GM06990 (cell line): ENCODE measurements around the gene BARHL2.

Experiments used
- DNase-seq: peaks from one replicate; pipeline ENCODE4 v3.0.0-alpha.2; 2011; ENCODE audit not compliant: insufficient read length; ENCODE audit errors: extremely low read depth
- H3K27me3 ChIP-seq: replicated peaks from 2 replicates; pipeline ENCODE4 v1.6.0; 2011; ENCODE audit warnings: low read length; ENCODE audit not compliant: control insufficient read depth, insufficient read depth
- H3K36me3 ChIP-seq: 2 replicates; pipeline ENCODE4 v1.5.1; 2011; ENCODE audit warnings: low read length; ENCODE audit not compliant: control insufficient read depth, insufficient read depth
- H3K4me3 ChIP-seq: replicated peaks from 2 replicates; pipeline ENCODE4 v1.5.1; 2011; ENCODE audit warnings: low read depth, mild to moderate bottlenecking, control low read depth, low read length
- TF ChIP-seq, protein P1 (sequence below): IDR thresholded peaks from 2 replicates; pipeline ENCODE4 v1.5.1; 2011; ENCODE audit warnings: low read length, control low read depth, mild to moderate bottlenecking, inconsistent platforms; ENCODE audit not compliant: insufficient read depth, poor library complexity, severe bottlenecking

The BARHL2 gene

DNA sequence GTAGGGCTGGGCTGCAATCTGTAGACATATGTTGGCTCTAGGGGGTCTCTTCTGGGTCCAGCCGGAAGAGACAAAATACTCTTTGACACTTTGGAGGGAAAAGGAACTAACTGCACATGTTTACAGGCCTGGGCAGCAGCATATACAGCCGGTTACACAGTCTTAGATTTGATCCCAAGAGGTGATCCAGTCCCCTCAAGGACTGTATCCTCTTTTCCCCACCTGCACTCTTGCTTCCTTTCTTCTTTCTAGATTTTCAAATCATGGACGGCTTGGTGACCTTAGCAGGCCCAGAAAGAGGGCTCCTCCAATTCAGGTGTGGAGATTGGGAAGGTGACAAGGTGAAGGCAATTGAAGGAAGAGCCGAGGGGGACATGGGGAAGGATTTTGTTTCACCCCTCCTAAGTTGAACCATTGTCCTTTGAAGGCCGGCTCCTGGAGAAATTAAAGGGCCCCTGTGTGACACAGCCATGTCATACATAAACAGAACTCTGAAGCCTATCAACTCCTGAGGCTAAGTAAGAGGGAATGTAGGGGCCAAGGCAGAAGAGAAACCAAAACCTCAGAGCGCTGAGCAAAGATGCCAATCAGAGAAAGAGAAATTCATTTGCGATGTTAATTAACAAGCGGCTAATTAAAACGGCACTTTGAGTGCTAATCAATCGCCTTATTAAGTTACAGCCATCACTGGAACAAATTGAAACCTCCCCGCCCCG lies 5.9 kb upstream of the BARHL2 start:
- TF ChIP-seq, protein P1, sequence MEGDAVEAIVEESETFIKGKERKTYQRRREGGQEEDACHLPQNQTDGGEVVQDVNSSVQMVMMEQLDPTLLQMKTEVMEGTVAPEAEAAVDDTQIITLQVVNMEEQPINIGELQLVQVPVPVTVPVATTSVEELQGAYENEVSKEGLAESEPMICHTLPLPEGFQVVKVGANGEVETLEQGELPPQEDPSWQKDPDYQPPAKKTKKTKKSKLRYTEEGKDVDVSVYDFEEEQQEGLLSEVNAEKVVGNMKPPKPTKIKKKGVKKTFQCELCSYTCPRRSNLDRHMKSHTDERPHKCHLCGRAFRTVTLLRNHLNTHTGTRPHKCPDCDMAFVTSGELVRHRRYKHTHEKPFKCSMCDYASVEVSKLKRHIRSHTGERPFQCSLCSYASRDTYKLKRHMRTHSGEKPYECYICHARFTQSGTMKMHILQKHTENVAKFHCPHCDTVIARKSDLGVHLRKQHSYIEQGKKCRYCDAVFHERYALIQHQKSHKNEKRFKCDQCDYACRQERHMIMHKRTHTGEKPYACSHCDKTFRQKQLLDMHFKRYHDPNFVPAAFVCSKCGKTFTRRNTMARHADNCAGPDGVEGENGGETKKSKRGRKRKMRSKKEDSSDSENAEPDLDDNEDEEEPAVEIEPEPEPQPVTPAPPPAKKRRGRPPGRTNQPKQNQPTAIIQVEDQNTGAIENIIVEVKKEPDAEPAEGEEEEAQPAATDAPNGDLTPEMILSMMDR, result no peak
- Histone ChIP-seq H3K36me3 (no peaks in the 10 kb centered on the region), H3K27me3 (0 out of 2 replicates have a peak, but pooled peaks cover 1% of the 10 kb centered on the region), H3K4me3 (peak overlapping the region; percentile 48)
- no peak for DNase-seq

DNA sequence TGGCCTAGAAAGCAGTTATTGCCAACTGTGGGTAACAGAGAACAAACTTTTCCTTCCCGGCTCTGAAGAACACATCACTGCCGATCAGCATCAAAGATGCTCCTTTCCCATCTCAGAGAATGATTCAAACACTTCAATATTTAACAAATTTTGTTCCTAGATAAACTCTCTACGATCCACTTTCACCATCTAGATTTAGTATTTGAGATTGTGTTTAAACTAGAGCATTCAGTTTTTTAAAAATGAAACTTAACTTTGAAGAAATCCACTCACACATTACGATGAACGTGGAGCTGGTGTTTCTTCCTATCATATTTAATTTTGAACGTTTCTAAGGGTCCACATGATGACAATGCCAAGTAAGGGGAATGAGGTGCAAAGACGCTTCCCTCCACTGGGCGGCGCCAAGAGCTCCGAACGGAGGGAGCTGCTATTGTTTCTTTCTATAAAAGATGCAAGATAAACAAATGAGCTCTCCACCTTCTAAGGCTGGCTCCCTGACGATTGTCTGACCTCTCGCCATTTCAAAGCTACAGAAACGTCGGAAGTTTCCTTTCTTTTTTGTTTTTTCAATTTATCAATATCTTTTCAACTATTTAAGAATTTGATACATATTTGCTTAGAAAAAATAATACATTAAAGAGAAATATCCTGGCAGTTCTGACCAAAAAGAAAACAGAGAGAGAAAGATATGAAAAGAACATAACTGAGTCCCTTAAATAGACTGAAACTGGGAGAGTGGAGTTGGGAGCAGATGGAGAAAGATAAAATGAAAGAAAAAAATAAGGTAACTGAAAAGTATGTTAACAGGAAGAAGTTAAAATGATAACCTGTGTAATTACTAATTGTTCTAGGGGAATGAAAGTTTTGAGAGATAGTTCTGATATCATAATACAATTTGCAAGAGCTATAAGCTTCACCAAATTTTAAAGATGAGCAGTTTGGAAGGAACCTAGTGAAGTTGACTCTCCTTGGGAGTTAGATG lies 4.4 kb upstream of the BARHL2 start:
- no peak for DNase-seq
- H3K27me3 ChIP-seq, result peaks cover 2% of the 10 kb centered on the region; the same call in 1 of the 2 replicates
- TF ChIP-seq, protein P1, result peak; percentile 96
- H3K4me3 ChIP-seq, result no peak overlapping the region
- no peaks in the 10 kb centered on the region for H3K36me3 ChIP-seq

DNA sequence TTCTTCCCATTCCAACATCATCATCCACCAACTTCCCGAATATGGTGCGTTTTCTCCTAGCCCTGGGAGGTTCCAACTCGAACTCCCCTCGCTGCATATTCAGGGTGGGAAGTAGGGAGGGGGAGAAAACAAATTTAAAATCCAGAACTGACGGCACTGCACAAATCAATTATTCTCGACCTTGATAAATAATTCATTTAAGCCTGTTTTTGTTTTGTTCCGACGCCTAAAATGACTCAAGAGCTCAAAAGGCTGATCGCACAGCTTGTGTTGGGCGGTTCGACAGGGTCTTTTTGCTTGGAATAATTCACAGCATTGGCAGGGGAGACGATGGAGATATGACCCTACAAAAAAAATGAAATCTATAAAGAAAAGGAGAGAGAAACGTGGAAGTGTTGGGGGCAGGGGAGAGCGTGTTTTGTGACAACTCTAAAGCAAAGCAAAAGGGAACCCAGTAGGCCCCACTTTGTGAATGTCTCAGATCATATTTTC lies 3.1 kb upstream of the BARHL2 start:
- no peak for DNase-seq
- Histone ChIP-seq H3K27me3 (peaks cover 1% of the 10 kb centered on the region; the same call in 1 of the 2 replicates), H3K4me3 (no peak overlapping the region), H3K36me3 (no peaks in the 10 kb centered on the region)
- TF ChIP-seq, protein P1, result no peak

DNA sequence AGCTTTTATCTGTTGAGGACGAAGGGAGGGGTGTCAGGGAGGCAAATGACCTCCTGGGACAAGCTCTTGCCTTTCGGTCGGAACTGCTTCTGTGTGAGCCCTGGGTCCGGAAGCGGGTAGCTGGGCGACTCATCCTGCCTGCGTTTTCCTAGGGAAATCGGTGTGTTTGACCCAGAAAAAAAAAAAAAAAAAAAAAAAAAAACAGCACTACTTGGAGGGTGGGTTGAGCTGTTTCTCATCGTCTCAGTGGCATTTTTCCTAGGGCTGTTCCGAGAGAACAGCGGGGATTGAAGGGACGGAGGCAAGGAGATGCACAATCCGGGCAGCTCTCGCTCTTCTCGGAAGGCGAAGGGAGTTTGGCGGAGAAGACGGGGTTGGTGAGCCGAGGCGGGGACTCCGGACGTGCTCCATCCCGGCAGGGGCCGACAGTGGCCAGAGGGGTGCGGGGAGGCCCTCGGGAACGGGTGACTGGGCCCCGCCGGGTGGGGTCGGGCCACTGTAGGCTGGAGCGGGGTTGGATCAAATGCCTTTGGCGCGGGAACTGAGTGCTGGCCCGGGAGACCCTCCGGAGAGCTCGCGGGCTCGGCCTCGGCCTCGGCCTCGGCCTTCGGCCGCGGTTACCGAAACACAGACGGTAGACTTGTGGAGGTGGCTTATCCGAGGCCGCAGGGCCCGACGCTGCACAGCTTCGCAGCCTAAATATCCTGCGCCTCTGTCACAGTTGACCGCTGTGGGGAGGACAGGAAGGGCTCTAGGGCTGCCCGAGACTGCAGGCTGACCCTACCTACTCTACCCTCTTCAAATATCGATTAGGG lies 2.4 kb upstream of the BARHL2 start:
- no peak for DNase-seq
- Histone ChIP-seq H3K36me3 (no peaks in the 10 kb centered on the region), H3K27me3 (peaks cover 1% of the 10 kb centered on the region), H3K4me3 (no peak overlapping the region)
- TF ChIP-seq, protein P1, result no peak

DNA sequence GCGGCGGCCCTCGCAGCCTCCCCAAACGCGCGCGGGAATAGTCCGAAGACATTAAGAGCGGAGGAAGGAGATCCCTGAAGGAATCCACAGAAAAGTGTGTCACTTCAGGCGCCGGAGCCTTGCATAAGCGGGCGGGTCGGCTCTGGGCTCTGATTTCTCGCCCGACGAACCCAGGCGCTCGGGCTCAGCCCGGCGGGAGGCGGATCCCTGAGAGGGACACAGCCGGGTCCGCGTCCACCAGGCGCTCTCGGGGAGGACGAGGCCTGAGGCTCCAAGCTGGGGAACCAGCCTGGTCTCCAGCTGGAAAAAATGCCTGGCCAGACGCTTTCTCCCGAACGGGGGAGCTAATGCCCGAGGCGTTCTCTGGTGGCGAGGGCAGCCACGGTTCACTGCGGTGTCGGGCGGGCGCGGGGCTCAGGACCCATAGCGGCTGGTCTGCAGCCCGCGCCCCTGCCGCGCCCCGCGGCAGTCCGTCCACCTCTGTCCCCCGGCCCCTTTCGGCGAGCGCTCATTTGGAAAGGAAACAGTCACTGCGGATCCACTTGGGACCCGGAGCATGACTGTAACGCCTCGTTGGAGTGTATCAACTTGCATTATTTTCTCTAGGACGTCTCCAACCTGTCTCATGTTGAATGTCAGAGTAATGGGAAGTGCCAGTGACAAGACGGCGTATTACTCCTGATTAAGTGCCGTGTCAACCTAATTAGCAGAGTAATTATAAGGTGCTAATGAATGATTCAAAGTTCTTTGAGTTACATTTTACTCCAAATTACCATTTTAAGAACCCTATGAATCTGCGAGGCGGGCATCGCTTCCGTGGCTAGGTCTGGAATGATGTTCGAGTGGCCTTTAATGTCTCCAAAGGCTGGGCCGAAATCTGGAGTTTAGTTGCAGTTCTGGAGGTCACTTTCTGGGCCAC lies 1.6 kb upstream of the BARHL2 start:
- DNase-seq, result no peak
- Histone ChIP-seq H3K27me3 (peaks cover 4% of the 10 kb centered on the region), H3K36me3 (no peaks in the 10 kb centered on the region), H3K4me3 (no peak overlapping the region)
- TF ChIP-seq, protein P1, result no peak
